ENCODE data around the gene ENDOV.
A peak's percentile ranks its signal among the peaks of the same experiment; 100 is the strongest.

ENDOV gene

DNA sequence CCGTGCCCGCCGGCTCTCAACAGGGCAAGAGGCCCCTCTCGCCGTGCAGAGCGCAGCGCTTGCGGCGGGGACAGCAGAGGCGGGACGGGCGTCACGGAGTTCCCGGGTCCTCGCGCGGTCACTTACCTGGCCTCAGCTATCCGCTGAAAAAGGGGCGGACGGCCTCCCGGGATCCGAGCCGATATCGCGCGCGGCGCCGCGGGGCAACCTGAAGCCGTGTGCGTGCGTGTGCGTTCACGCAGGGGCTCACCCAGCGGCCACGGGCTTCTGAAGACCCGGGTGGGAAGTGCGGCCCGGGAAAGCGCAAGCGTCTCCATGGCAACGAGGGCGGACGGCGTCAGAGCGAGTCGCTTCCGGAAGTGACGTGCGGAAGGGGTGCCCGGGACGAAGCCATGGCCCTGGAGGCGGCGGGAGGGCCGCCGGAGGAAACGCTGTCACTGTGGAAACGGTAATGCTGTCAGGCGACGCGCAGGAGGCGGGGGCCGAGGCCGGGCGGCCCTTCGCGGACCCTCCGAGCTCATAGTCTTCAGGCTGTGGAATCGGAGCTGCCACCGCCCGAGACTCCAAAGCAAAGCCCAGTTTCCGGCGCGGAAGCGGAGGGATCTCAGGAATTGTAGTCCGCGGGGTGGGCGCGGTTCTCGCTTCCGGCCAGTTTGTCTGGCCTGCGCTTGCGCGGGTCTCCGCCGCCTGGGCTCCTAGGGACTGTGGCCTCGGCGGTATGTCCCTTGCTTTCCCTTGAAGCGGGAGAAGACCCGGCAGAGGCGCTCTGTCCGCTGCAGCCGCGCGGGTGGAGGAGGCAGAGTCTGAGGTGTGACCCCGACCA, at the start of gene ENDOV:
TSS of gene ENDOV (plus strand) at position 365 of the 823 bp plus-strand sequence. CDS start at position 393, 28 bp downstream.
- DNase-seq (ENCODE audit: low spot score), result peak; percentile 100

DNA sequence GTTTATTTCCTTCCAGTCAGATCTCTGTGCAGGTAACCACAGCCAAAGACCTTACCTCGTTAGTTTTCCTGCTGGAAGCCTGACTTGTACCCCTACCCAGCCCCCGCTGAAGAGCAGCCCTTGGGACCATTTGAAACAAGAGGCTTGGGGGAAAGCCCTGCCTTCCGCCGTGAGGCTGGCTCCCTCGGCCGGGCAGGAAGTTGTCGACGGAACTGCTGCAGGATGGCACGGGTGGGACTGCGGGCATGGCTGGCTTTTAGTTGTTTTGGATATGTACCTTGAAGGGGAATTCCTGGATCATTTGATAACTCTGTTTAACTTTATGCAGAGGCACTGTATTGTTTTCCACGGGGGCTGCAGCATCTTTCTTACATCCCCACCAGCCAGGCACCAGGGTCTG, 49.0 kb upstream of the ENDOV start:
- no peak for DNase-seq (ENCODE audit: low spot score)

DNA sequence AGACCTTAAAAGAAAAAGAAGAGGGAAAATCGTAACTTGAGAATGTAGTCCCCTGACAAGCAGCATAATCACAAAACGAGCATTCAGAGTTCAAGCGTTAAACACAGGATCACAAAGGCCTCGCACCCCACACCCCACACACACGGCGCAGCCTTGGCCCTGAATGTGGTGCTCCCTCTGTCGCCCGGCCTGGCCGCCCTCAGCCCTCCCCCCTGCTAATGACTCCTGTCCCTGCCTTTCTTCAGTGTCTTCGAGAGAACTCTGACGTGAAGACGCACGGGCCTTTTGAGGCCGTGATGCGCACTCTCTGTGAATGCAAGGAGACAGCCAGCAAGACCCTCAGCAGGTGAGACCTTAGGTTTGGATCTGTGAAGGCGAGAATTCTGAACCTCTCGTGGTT, 47.5 kb upstream of the ENDOV start:
- no peak for DNase-seq (ENCODE audit: low spot score)

DNA sequence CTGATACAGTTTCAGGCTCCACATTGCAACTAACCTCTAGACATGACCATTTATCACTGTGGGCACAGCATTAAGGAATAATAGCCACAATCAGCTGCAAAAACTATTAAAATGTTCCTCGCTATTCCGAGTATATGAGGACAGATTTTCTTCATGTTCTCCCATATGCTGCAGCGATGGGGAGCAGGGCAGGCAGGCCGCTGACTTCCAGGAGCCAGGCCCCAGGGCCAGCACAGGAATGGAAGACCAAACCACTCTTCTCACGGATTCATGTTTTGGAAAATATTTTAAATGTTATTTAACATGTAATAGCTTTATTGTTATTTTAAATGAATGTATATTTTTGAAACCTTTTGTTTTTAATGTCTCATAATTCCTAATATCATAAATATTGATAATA, 43.8 kb upstream of the ENDOV start:
- DNase-seq (ENCODE audit: low spot score), result no peak

DNA sequence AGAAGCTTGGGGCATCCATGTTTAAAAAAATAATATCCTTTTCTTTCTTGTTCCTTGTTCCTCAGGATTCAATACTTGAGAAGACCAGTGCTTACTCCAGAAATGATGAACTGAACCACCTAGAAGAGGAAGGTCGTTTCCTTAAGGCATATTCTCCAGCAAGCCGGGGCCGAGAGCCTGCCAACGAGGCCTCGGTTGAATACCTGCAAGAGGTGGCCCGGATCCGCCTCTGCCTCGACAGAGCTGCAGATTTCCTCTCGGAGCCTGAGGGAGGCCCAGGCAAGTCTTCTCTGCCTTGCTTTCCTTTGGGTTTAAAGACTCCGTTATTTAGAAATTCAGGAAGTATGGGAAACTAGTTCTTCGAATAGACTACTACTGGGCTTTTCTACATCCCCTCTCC, 42.5 kb upstream of the ENDOV start:
- DNase-seq (ENCODE audit: low spot score), result no peak

DNA sequence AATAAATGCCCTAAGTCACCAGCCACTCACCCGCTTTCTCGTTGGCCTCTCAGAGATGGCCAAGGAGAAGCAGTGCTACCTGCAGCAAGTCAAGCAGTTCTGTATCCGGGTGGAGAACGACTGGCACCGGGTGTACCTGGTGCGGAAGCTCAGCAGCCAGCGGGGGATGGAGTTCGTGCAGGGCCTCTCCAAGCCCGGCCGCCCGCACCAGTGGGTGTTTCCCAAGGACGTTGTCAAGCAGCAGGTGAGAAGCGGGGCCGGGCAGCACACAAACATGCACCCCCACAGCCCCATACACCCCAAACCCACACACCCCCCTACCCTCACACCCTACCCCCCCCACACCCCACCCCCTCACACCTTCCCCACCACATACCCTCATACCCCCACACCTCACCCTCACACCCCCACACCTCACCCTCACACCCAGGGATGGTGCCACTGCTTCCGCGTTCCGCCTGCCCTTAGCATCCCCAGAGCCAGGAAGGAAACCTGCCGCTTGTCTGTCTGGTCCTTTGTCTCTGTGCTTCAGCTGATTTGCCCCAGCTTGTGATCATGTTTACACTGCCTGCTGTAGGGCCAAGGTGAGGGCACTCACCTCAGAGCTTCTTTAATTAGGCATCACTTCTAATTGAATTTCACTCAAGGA, 41.9 kb upstream of the ENDOV start:
- DNase-seq (ENCODE audit: low spot score), result no peak

DNA sequence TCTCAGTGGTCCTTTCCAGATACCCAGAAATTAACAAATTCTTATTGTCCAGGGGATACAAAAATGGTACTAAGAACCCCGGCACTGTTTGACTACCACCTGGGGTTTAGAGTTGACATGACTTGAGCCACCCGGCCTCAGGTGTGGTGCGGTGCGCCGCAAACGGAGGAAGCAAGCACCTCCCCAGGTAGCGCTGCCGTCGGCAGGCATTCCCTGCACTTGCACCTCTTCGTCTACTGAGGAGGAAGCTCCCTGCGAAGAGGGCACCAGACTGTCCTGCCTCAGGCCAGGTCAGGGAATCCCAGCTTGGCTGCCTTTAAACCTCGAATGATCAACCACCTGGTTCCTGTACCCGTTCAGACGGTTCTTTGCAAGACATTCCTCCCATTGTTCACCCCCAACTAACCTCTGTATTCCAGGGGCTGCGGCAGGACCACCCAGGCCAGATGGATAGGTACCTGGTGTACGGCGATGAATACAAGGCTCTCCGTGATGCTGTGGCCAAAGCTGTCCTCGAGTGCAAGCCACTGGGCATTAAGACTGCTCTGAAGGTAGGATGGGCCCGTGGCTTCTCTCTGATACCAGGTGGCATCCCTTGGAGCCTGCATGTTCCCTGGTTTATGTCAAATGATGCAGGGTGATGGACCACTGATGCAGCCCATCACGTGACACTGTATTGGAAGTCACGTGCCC, 40.8 kb upstream of the ENDOV start:
- no peak for DNase-seq (ENCODE audit: low spot score)

DNA sequence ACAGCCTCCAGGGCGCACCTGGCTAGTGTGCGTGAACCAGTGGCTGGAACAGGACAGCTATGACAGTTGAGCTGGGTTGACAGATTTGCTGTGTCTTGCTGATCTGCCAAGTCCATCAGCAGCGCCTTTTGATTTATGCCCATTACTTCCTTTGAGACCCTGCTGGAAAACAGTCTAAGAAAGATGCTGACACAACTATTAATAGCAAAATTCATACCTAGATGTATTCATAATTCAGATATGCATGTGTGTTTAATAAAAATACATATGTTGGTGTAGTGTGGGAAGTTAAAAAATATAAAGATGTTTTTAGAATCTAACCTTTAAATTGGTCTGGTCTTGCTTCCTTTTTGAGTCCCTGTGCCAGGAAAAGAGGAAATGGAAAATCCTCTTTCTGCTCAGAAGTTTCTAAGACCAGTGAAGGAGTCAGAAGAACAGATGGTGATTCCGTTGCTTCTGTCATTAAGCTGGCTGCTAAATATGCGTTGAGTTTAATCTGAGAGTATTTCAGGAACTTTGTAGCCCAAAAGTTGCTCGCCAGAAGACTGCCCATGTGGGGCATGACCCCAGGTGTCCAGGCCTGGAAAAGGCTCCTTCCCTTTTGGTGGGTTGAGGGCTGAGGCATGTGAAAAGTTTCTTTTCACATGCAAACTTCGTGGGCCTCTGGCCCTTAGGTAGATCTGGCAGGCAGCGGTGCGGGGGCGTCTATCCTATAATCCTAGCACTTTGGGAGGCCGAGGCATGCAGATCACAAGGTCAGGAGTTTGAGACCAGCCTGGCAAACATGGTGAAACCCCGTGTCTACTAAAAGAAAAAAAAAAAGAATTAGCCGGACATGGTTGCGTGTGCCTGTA, 40.0 kb upstream of the ENDOV start:
- DNase-seq (ENCODE audit: low spot score), result no peak

DNA sequence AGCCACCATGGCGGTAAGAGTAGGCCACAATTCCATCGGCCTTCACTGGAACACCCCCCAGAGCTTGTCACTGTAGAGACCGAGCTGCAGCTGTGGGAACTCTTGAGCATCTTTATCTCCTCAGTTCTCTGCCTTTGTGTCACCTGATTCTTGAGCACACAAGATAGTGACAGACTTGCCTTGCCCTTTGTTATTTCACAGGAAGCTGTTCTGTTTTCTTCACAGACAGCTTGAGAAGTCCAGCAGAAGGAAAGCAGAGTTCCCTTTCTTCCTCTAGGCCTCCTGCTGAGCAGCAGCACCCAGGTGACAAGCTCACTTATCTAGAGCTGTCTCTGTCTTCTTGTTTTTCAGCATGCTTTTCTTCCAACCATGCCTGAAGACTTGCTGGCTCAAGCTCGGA, 38.4 kb upstream of the ENDOV start:
- DNase-seq (ENCODE audit: low spot score), result no peak

DNA sequence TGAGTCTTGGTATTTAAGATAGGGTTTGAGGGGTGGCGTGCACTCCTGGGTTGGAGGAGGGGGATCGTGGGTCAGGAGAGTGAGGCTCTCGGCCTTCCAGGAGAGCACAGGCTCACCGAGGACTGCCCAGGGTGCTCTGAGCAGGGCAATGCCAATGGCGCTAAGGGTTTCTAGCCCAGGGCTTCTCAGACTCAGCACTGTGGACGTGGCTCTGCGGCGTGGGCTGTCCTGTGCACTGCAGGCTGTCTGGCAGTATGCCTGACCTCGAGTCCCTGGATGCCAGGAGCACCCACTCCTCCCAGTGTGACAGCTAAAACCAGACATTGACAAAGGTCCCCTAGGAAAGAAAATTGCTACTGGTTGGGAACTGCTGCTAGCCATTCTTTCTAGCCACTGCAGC, 37.2 kb upstream of the ENDOV start:
- no peak for DNase-seq (ENCODE audit: low spot score)

DNA sequence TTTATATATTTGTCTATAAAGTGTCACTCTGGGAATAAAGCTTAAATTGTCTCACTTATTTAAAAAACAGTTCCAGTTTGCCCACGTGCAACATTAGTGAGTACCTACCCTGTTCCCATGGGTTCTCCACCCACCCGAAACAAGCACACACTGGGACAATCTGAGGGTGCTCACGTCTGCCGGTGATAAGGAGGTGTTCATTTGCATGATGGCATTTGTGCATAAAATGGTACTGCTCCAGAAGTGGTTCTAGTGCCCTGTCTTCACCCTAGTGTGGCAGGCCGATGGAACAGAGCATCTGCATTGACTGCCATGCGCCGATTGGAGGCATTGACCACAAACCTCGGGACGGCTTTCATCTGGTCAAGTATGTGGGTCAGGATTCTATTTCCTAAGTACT, 35.6 kb upstream of the ENDOV start:
- no peak for DNase-seq (ENCODE audit: low spot score)

DNA sequence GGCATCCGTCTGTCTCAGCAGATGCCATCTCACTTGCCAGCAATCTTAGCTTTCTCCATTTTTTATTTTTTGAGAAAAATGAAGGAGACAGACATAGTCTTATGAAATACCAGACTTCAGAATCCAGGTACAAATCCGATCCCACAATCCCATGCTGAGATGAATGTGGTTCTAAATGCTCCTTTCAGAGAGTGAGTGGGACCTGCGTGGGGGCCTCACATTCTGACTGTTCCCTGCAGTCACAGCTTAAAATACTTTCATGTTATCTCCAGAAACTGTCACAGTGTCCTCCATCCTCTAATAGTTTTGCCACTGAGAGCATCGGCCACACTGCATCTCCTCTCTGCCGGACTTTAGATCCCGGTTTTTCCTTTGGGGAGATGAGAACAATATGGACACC, 34.9 kb upstream of the ENDOV start:
- no peak for DNase-seq (ENCODE audit: low spot score)

DNA sequence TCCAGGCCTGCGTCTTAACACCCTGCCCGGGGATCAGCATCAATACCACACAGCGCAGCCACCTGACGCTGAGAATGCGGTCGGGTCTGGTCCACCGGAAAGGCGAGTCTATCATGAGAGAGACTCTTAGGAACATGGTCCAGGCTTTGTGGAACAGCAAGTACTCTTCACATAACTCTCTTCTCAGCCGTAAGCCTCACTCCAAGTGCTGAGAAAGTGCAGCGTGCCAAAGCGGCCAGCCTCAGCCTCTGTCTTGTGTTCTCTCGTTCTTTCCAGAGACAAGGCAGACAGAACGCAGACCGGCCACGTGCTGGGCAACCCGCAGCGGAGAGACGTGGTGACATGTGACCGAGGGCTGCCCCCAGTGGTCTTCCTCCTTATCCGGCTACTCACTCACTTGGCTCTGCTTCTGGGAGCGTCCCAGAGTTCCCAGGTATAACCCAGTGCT, 34.4 kb upstream of the ENDOV start:
- no peak for DNase-seq (ENCODE audit: low spot score)

DNA sequence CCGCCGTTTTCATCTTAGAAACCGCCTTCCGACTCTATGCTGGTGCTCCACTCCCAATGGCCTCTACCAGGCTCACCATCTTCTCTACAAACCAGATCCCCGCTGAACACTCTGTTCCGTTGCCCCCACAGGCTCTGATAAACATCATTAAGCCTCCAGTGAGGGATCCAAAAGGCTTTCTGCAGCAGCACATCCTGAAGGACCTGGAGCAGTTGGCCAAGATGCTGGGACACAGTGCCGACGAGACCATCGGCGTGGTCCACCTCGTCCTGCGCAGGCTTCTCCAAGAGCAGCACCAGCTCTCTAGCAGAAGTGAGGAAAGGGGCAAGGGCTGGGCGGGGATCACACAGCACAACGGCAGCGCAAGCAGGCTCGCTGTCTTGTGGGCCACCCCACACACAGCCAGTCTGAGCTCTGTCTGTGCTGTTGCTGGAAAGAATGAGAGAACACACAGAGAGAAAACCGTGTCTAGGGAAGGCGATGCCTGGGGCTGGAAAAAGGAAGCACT, 33.5 kb upstream of the ENDOV start:
- DNase-seq (ENCODE audit: low spot score), result no peak

DNA sequence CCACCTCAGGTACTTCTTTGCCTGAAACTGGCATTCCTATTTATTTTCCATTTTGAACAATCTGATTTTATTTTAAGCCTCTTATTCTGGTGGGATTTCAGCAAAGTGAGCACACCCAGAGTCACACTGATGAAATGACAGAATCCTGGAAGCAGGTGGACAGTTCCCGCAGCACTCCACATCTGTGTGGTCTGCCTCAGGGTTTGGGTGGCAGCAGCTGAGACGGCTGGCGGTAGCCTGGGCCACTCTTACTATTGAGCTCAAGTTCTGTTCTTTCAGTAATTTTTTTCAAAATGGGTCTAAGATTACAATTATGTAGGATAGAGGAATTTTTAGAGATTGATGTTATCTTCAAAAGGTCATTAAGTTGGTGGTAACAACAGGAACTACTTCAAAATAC, 32.5 kb upstream of the ENDOV start:
- DNase-seq (ENCODE audit: low spot score), result no peak

DNA sequence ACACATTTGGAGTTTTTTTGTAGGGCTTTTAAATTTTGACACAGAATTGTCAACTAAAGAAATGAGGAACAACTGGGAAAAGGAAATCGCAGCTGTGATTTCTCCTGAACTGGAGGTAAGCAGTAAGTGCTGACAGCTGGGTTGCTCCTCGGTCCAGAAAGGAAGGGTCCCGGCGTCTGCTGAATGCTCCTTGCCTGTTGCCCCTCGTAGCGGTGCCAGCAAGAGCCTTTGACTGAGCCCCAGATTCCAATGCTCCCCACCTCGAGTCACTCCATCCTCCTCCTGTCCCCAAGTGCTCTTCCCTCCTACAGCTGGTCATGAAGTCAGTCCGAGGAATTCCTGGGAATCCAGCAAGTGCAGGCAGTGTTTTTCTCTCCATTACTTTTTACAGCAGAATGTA, 32.0 kb upstream of the ENDOV start:
- DNase-seq (ENCODE audit: low spot score), result no peak

DNA sequence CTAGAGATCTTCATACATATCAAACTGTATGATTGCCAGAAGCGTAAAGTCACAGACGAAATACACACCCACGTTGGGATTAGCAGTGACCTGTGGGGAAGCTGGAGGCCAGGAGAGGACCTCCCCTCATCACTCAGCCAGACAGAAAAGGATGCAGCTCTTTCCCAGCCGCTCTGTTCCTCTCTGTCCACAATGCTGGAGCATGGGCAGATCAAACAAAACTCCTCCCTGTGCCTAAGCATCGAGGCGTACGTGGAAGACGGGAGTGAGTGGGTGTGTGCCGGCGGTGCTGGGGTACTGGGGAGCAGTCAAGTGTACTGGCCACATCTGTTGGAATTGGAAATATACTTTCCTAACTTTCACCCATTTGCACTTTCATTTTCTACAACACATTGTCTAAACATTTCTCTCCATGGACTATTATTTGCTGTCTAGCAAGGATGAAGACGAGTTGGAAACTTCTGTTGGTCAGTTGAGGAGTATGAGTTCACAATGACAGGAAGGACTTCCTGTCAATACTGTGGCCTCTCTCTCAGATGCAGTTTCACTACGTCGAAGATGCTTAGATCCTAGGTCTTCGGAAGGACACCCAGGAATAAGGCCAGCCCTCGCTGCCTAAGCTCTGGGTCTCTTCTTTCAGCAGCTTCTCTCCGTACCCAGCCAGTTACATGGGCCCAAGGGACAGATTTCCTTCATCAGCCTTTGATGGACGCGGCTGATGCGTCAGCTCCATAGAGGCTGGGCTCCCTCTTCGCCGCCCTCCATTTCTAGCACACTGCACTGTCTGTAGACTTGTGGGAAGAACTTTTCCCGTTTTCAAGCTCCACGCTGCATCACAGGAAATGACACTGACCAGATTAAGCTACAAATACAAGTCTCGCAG, 30.6 kb upstream of the ENDOV start:
- no peak for DNase-seq (ENCODE audit: low spot score)

DNA sequence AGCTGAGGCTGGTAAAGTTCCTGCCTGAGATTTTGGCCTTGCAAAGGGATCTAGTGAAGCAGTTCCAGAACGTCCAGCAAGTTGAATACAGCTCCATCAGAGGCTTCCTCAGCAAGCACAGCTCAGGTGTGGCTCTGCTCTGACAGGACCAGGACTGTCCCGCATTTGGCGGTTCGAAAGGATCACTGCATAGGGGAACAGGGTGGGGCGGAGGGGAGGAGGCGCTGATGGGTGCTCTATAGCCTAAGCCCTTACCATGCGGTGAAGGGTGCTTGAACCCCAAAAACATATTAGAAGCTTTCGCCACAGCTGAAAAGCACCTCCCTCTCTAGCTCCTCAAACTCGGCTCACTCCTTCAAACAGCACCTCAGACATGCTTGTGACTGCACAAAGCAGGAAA, 29.9 kb upstream of the ENDOV start:
- DNase-seq (ENCODE audit: low spot score), result no peak

DNA sequence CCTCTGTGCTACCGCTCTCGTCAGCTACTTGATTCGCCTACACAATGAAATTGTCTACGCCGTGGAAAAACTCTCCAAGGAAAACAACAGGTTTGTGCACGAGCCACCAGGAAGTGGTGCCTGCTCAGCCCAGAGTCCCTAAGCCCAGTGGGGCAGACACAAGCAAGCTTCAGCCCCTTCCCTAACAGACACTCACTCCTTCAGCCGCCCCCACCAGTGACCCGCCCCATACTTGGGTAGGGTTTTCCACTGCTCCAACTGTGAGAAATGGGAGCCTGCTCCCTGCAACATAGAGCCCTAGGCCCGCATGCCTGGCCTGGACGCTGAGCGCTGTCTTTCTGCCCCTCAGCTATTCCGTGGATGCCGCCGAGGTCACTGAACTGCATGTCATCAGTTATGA, 28.6 kb upstream of the ENDOV start:
- no peak for DNase-seq (ENCODE audit: low spot score)

DNA sequence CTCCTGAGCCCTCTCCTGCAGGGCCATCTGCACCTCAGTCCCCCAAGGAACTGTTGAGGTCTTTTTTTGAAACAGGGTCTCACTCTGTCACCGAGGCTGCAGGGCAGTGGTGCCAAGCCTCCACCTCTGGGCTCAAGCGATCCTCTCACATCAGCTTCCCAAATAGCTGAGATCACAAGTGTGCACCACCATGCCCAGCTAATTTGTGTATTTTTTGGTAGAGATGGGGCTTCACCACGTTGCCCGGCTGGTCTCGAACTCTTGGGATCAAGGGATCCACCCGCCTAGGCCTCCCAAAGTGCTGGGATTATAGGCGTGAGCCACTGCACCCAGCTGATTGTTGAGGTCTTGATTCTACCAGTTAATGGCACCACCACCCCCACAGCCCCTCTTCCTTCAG, 27.9 kb upstream of the ENDOV start:
- DNase-seq (ENCODE audit: low spot score), result no peak

DNA sequence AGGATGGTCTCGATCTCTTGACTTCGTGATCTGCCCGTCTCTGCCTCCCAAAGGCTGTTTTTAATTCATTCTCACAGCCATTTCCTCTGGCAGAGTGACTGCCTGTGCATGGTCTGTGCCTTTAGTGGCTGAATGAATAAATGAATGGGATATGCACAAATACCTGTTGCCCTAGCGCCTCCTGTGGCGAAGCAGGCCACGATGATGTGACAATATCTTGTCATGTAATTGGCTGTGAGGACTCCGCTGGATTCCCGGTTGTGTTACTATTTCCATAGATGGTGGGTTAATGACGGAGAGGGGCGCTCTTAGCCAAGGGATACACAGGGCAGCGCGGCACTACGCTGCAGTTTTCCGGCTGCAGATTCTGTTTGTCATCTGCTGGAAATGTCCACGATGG, 26.8 kb upstream of the ENDOV start:
- DNase-seq (ENCODE audit: low spot score), result no peak

Data from AG20443 (cell line).